Activated naive CD4-positive, alpha-beta T cell (primary cell): ENCODE results near the gene PTPRA.
"Not testable (repeated sequence)": the region's sequence is repeated elsewhere in the genome, so short reads cannot be mapped to it uniquely, and the experiment has no call there.

Experiments
- DNase-seq, 4 experiments: peaks; one replicate each; lab custom pipeline; 2025; lab: John Stamatoyannopoulos, UW

The PTPRA gene

GRCh38 chr20:3000852-3001523 is 127.7 kb downstream of the PTPRA start:
- DNase-seq, result no peak

- DNase-seq, result no peak
These were observed 130.1 kb downstream of the PTPRA start for GRCh38 chr20:3003416-3003815.

- no peak for DNase-seq
These were observed 137.9 kb downstream of the PTPRA start for GRCh38 chr20:3010985-3011723.

GRCh38 chr20:3011752-3012151 is 138.5 kb downstream of the PTPRA start:
- DNase-seq, result no peak

GRCh38 chr20:3013771-3014170 is 140.5 kb downstream of the PTPRA start:
- DNase-seq, result no peak

GRCh38 chr20:3014179-3014578 is 140.9 kb downstream of the PTPRA start:
- DNase-seq, result no peak

GRCh38 chr20:3014662-3015061 is 141.4 kb downstream of the PTPRA start:
- DNase-seq, result no peak

GRCh38 chr20:3015302-3015701 is 142.0 kb downstream of the PTPRA start:
- DNase-seq, result not testable (repeated sequence)

GRCh38 chr20:3021327-3021726 is 148.0 kb downstream of the PTPRA start:
- no peak for DNase-seq

- DNase-seq, result no peak
These were observed 148.5 kb downstream of the PTPRA start for GRCh38 chr20:3021777-3022176.

GRCh38 chr20:3022559-3023490 is 149.5 kb downstream of the PTPRA start:
- DNase-seq, result not testable (repeated sequence)

GRCh38 chr20:3027987-3028386 is 154.7 kb downstream of the PTPRA start:
- DNase-seq, result no peak

- DNase-seq, result no peak
These were observed 158.4 kb downstream of the PTPRA start for GRCh38 chr20:3031524-3032147.

- no peak for DNase-seq
These were observed 159.3 kb downstream of the PTPRA start for GRCh38 chr20:3032624-3033023.

- DNase-seq, result no peak
These were observed 164.4 kb downstream of the PTPRA start for GRCh38 chr20:3037654-3038053.

GRCh38 chr20:3038454-3038853 is 165.2 kb downstream of the PTPRA start:
- DNase-seq, result no peak

- no peak for DNase-seq
These were observed 166.1 kb downstream of the PTPRA start for GRCh38 chr20:3039426-3039825.

GRCh38 chr20:3040086-3040485 is 166.8 kb downstream of the PTPRA start:
- no peak for DNase-seq

- DNase-seq, result no peak
These were observed 168.7 kb downstream of the PTPRA start for GRCh38 chr20:3041854-3042409.

- no peak for DNase-seq
These were observed 169.3 kb downstream of the PTPRA start for GRCh38 chr20:3042625-3043024.

GRCh38 chr20:3043322-3043721 is 170.0 kb downstream of the PTPRA start, which contains the start of gene GNRH2:
Gene GNRH2 (plus strand): TSS chr20:3043622. CDS start chr20:3044415, 793 bp downstream.
- DNase-seq, result no peak
